Fibroblast of the aortic adventitia (primary cell): ENCODE measurements around the gene UBAC2. TPM values are rescaled to one million over a fixed set of nuclear protein-coding genes. Genes with fewer than 3 reads are reported as not detected.

Source experiments
- DNase-seq: peaks from one replicate; pipeline ENCODE4 v3.0.0-alpha.2; 2010; ENCODE audit warnings: low read depth
- H3K4me3 ChIP-seq: 2 replicates; pipeline ENCODE4 v1.5.1; 2011; ENCODE audit warnings: low read depth, mild to moderate bottlenecking, control low read depth, low read length, moderate library complexity
- total RNA-seq: library from RNA; depleted of rRNA; stranded (reverse); fragments of >200 nt; gene quantifications from 2 replicates; pipeline ENCODE4 v1.2.3, GENCODE V29; 2012; ENCODE audit warnings: low replicate concordance
- TF ChIP-seq, protein P1 (sequence below): IDR thresholded peaks from 2 replicates; pipeline ENCODE4 v1.5.1; 2011; ENCODE audit warnings: mild to moderate bottlenecking, low read length, control low read depth, inconsistent platforms; ENCODE audit not compliant: insufficient read depth

Gene UBAC2
- total RNA-seq, 1 donor = 33.8 TPM

DNA sequence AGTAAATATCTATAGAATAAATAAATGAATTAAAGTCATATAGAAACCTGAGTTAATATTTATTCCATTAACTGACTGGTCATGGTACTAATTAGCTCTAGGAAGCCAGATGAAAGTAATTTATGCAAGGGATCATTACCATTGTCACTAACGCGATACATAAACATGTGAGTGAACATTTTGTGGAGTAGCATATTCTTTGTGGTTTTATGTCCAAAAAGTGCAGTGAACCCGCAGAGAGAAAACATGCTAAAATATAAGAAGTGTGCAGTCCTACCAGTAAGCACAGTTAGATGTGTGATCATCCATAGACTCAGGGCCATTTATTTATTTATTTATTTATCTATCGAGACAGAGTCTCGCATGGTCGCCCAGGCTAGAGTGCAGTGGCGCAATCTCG, 104.9 kb downstream of the UBAC2 start:
- TF ChIP-seq, protein P1, sequence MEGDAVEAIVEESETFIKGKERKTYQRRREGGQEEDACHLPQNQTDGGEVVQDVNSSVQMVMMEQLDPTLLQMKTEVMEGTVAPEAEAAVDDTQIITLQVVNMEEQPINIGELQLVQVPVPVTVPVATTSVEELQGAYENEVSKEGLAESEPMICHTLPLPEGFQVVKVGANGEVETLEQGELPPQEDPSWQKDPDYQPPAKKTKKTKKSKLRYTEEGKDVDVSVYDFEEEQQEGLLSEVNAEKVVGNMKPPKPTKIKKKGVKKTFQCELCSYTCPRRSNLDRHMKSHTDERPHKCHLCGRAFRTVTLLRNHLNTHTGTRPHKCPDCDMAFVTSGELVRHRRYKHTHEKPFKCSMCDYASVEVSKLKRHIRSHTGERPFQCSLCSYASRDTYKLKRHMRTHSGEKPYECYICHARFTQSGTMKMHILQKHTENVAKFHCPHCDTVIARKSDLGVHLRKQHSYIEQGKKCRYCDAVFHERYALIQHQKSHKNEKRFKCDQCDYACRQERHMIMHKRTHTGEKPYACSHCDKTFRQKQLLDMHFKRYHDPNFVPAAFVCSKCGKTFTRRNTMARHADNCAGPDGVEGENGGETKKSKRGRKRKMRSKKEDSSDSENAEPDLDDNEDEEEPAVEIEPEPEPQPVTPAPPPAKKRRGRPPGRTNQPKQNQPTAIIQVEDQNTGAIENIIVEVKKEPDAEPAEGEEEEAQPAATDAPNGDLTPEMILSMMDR = no peak
- DNase-seq = no peak
- H3K4me3 ChIP-seq = no peak overlapping the region

DNA sequence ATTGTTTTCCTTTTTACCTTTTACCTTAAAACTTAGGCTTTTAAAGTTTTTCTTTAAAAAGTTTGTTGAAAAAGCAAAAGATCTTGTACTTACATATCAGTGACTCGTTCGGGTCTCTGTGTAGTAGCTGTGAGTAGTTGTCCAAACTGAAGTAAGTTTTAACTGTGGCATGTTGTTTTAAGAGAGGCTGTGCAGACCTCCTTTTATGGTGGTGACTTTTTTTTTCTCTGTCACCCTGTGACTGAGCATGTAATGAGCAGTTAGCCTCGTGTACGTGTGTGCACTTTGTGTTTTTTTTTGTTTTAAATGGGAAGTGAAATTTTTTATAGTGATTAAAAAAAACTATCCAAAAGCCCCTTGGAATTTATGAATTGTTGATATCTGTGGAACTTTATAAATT, 106.6 kb downstream of the UBAC2 start, which contains the start of gene GPR183:
GPR183 (minus strand) TSS at position 153 of the 400 bp plus-strand sequence. CDS start 11,254 bp downstream, outside the sequence.
- no peak within 1 kb of the TSS for H3K4me3 ChIP-seq
- TF ChIP-seq, protein P1 = no peak
- DNase-seq = no peak

DNA sequence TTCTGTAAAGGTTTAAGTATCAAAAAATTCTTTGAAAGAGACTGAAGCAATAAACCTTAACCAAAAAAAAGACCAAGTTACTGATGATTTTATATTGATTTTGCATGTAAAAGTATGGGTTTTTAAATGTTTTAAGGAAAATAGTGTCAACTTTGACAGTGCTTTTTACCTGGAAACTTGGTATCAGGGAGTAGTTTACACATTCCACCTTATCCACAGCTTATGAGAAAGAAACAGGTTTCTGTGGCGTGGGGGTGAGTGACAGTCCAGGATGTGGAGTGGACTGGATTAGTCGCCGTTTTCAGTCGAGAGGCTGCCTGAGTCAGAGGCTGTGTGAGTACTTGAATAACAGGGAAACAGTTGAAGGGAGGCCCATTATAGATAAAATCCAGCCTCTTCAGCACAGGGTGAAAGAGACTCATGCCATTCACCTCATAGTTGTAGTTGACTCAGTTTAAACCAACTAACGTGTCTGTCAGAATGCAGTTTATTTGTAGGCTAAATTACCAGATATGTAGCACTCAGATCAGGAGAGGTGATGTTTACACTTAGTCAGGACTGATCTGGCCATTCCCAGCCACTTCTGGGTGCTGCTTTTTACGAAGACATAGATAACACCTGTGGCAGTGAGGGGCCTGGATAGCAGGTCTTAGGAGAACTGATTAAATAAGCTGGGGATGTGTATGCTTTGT, 107.1 kb downstream of the UBAC2 start:
- peak; percentile 61 for DNase-seq
- TF ChIP-seq, protein P1 = no peak
- H3K4me3 ChIP-seq = no peak overlapping the region

DNA sequence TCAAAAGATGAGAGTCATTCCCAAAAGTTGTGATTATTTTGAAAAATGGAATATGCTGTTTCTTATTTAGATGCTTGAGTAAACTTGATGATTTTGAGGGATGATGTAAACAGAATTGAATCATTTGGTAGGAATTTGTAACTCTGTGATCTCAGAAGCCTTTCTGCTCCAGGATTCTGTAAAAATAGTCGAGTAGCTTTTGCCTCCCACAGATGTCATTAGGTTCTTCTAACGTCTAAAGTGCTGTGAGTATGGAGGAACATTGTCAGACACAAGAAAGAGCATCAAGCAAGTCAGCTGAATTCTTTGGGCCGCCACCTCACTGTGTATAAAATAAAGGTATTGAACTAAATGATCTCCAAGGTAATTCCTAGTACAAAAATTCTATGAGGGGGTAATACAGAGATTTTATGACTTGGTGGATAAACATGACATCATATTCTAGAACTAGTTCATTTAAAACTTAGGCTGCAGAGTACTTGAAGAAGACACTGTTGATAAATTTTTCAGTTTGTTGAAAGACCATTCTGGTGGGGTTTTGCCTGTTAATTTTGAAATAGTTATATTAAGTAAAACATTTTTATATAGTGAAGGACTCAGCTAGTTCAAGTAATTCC, 107.9 kb downstream of the UBAC2 start:
- peak; percentile 48 for DNase-seq
- TF ChIP-seq, protein P1 = no peak
- no peak overlapping the region for H3K4me3 ChIP-seq

DNA sequence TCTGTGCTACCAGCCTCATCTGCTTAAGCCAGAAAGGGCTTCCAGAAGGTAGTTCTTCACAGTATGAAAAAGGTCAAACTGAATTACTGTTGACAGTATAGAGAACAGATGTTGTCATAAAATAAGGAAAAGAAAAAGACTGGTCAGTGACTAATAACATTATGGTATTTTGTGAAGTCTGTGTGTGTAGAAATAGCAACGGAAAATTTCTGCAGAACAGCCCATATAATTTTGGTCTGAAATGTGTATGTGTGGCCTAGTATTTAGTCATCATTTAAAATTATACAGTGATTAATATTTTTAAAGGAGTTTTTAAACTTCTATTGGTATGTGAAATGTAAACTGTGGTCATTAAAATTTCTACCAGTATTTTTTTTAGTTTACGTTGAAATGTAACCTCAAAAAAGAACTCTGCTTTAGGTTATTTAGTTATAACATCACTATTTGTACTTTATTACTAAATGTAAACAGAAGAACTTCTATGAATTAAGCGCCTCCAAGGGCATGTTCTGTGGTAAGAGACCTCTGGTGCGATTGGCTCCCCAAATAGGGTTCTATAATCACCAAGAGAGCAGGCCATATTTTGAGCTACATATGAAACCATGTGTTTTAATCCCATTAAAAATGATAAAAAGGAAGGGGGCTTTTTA, 109.9 kb downstream of the UBAC2 start:
- TF ChIP-seq, protein P1 = no peak
- no peak overlapping the region for H3K4me3 ChIP-seq
- DNase-seq = peak; percentile 47

DNA sequence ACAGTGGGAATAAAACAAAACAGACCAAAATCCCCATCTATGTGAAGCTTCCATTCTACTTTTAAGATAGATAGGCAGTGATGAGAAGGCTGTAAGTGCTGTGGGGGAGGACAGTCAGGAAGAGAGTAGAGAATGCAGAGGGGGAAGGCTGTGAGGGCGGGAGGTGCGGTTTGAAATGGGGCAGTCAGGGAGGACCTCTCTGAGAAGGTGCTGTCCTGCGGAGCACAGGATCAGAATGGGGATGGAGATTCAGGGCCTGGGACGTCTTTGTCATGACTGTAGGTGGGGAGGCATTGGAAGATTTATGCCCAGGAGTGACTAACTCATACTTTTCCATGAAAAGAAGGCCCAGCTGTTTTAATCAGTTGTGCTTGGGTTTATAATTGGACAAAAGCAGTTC, 110.5 kb downstream of the UBAC2 start:
- TF ChIP-seq, protein P1 = no peak
- no peak for DNase-seq

More for the DNA sequence above, 110.5 kb downstream of the UBAC2 start:
- H3K4me3 ChIP-seq = no peak overlapping the region
